ENCODE results near the gene BECN2.

BECN2 gene

DNA sequence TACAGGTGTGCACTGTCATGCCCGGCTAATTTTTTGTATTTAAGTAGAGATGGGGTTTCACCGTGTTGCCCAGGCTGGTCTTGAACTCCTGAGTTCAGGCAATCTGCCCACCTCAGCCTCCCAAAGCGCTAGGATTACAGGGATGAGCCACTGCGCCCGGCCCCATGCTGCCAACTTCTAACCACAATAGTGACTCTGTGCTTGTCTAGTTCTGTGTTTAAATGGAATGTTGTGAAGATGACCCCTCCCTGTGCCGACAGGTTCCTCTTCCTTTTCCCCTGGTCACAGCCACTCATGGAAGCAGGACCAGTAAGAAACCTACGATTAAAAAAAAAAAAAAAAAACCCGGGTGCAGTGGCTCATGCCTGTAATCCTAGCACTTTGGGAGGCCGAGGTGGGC, 36.6 kb downstream of the BECN2 start:
- H3K27ac ChIP-seq: no peak overlapping the region
- H3K36me3 ChIP-seq: no peaks in the 10 kb centered on the region
- no peaks in the 10 kb centered on the region for H3K9me3 ChIP-seq
- peaks cover 0 to 3% of the 10 kb centered on the region in 2 experiments for H3K4me1 ChIP-seq (ENCODE audit: control insufficient read depth in 1 of 2, insufficient read depth in 1 of 2, low read depth in 1 of 2, low read length in 1 of 2)
- TF ChIP-seq, protein P1, sequence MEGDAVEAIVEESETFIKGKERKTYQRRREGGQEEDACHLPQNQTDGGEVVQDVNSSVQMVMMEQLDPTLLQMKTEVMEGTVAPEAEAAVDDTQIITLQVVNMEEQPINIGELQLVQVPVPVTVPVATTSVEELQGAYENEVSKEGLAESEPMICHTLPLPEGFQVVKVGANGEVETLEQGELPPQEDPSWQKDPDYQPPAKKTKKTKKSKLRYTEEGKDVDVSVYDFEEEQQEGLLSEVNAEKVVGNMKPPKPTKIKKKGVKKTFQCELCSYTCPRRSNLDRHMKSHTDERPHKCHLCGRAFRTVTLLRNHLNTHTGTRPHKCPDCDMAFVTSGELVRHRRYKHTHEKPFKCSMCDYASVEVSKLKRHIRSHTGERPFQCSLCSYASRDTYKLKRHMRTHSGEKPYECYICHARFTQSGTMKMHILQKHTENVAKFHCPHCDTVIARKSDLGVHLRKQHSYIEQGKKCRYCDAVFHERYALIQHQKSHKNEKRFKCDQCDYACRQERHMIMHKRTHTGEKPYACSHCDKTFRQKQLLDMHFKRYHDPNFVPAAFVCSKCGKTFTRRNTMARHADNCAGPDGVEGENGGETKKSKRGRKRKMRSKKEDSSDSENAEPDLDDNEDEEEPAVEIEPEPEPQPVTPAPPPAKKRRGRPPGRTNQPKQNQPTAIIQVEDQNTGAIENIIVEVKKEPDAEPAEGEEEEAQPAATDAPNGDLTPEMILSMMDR (IDR thresholded peaks at IDR 0.05): no peak
- no peaks in the 10 kb centered on the region for H3K27me3 ChIP-seq
- no peak overlapping the region for H3K4me3 ChIP-seq (ENCODE audit: low read depth in 1 of 2, low read length in 1 of 2)

DNA sequence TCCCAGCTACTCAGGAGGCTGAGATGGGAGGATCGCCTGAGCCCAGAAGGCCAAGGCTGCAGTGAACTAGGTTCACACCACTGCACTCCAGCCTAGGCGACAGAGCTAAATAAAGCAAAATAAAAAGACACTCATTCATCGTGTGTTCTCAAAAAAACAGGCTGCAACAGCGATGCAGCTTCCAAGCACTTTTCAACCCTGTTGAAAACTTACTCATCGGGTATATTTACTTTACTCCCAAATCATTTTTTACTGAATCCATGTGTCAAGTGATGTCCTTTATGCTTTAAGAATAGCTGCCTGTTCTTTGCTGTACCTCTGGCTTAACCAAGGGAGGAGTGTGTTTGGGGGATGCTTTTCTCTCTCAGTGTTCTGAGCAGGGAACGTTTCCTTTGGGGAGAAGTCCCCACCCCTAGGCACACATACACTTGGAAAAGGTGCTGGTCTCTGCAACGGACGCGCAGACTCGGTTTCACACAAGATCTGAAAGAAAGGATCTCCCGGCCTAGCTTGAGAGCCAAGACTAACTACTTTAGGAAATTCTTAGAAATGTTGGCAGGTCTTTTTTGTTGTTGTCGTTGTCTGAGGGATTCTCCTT, 39.9 kb downstream of the BECN2 start:
- TF ChIP-seq, protein P1 (IDR thresholded peaks at IDR 0.05): no peak
- Histone ChIP-seq H3K4me3 (ENCODE audit: low read depth in 1 of 2, low read length in 1 of 2) (no peak overlapping the region), H3K4me1 (ENCODE audit: control insufficient read depth in 1 of 2, insufficient read depth in 1 of 2, low read depth in 1 of 2, low read length in 1 of 2) (peaks cover 0 to 3% of the 10 kb centered on the region in 2 experiments), H3K27ac (no peak overlapping the region), H3K9me3 (no peaks in the 10 kb centered on the region), H3K27me3 (no peaks in the 10 kb centered on the region), H3K36me3 (no peaks in the 10 kb centered on the region)

DNA sequence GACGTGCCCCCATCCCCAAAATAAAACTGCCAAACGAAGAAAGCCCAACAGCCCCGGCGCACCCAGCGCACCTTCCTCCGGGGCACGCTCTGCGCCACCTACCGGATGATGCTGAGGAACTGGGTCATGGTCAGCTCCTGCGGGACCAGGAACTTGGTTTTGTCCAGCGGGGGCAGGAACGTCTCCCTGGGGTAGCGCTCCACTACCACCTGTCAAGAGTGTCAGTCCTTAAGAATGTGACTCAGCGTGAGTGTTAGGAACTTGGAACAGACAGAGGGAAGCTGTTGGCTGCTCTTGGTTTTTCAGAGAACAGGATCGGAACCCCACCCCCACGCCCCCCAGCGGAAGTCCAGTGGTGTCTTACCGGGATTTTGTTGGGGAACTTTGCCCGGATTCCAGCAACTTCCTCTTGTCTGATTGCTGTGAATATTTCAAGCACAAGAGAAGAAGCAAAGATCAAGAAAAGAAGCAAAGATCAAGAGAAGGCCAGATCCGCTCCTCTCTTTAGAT, 40.9 kb downstream of the BECN2 start:
- Histone ChIP-seq H3K4me1 (ENCODE audit: control insufficient read depth in 1 of 2, insufficient read depth in 1 of 2, low read depth in 1 of 2, low read length in 1 of 2) (peaks cover 0 to 3% of the 10 kb centered on the region in 2 experiments), H3K27ac (no peak overlapping the region), H3K4me3 (ENCODE audit: low read depth in 1 of 2, low read length in 1 of 2) (peak overlapping the region in 1 of 2 experiments; percentile 32), H3K9me3 (no peaks in the 10 kb centered on the region), H3K36me3 (no peaks in the 10 kb centered on the region), H3K27me3 (no peaks in the 10 kb centered on the region)
- TF ChIP-seq, protein P1 (IDR thresholded peaks at IDR 0.05): peak; percentile 15

DNA sequence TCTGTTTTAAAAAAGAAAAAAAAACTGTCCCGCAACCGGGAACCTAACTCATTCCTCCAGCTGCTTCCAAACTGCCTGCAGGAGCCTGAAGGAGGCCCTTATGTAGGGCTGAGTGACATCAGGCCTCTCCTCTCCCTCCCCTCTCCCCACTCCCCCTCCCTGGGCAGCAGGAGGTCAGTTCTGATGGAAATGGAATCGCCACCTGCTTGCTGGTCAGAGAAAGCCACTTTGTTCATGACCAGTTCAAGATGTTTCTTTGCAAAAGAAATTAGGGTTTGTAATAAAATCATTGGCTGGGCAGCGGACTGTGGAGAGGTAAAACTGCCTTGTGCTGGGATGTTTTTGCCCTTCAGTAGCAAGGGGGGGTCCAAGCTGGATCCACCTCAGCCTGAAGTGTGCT, 41.5 kb downstream of the BECN2 start, which contains the start of gene MAP1LC3C:
Gene MAP1LC3C (minus strand): TSS at position 73 of the 400 bp plus-strand sequence. CDS start 90 bp downstream, outside the sequence.
- Histone ChIP-seq H3K27me3 (no peaks in the 10 kb centered on the region), H3K36me3 (no peaks in the 10 kb centered on the region), H3K4me1 (ENCODE audit: control insufficient read depth in 1 of 2, insufficient read depth in 1 of 2, low read depth in 1 of 2, low read length in 1 of 2) (peaks cover 0 to 3% of the 10 kb centered on the region in 2 experiments), H3K27ac (no peak within 1 kb of the TSS), H3K9me3 (no peaks in the 10 kb centered on the region), H3K4me3 (ENCODE audit: low read depth in 1 of 2, low read length in 1 of 2) (peak within 1 kb of the TSS in 1 of 2 experiments; percentile 32)
- TF ChIP-seq, protein P1 (IDR thresholded peaks at IDR 0.05): no peak

DNA sequence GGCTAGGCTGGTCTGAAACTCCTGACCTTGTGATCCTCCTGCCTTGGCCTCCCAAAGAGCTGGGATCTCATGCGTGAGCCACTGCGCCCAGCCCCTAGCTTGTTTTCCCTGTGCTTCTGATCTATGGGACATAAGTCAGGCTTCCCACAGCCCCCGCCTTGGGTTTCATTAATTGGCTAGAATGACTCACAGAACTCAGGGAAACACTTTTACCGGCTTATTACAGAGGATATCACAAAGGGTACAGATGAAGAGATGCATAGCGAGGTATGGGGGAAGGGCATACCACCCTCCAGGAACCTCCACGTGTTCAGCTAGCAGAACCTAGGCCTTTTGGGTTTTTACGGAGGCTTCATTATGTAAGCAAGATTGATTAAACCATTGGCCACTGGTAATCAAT, 42.9 kb downstream of the BECN2 start:
- Histone ChIP-seq H3K9me3 (no peaks in the 10 kb centered on the region), H3K4me3 (ENCODE audit: low read depth in 1 of 2, low read length in 1 of 2) (no peak overlapping the region), H3K36me3 (no peaks in the 10 kb centered on the region), H3K27me3 (no peaks in the 10 kb centered on the region), H3K27ac (no peak overlapping the region), H3K4me1 (ENCODE audit: control insufficient read depth in 1 of 2, insufficient read depth in 1 of 2, low read depth in 1 of 2, low read length in 1 of 2) (peaks cover 0 to 3% of the 10 kb centered on the region in 2 experiments)
- TF ChIP-seq, protein P1 (IDR thresholded peaks at IDR 0.05): no peak

Data from neutrophil (primary cell).